K562 (cell line): ENCODE results near the gene ASS1. TPM values are rescaled to one million over a fixed set of nuclear protein-coding genes. Genes with fewer than 3 reads are reported as not detected.

Experiments
- ARID4B ChIP-seq: sonication (generic); formaldehyde crosslinking; IDR thresholded peaks from 2 replicates; pipeline ENCODE4 v1.8.0; 2022; ENCODE audit warnings: mild to moderate bottlenecking, missing genetic modification reagents
- DMBX1 ChIP-seq: fragments of 250-450 bp; sonication (Bioruptor Pico); IDR thresholded peaks from 2 replicates; pipeline ENCODE4 v1.8.0; 2022; ENCODE audit warnings: inconsistent platforms, mild to moderate bottlenecking, moderate library complexity, borderline replicate concordance
- EWSR1 ChIP-seq: fragments of 450-650 bp; IDR thresholded peaks from 2 replicates; pipeline ENCODE4 v1.6.1; 2018; ENCODE audit warnings: borderline replicate concordance, mild to moderate bottlenecking, low read depth, moderate library complexity; ENCODE audit not compliant: partially characterized antibody
- HBP1 ChIP-seq: fragments of 450-650 bp; formaldehyde crosslinking; IDR thresholded peaks from 2 replicates; pipeline ENCODE4 v1.4.0; 2022; ENCODE audit warnings: missing genetic modification characterization
- HOMEZ ChIP-seq: fragments of 250-450 bp; sonication (Bioruptor Pico); IDR thresholded peaks from 2 replicates; pipeline ENCODE4 v1.4.0; 2020; ENCODE audit warnings: mild to moderate bottlenecking, moderate library complexity
- KLF1 ChIP-seq: fragments of 450-650 bp; IDR thresholded peaks from 2 replicates; pipeline ENCODE4 v1.6.1; 2016; ENCODE audit warnings: missing genetic modification characterization, missing compliant biosample characterization
- LCOR ChIP-seq: sonication (generic); formaldehyde crosslinking; IDR thresholded peaks from 2 replicates; pipeline ENCODE4 v1.8.0; 2022; ENCODE audit warnings: mild to moderate bottlenecking, missing genetic modification reagents
- MYBL2 ChIP-seq, 2 experiments: fragments of 450-650 bp in 1 of 2; sonication (generic) in 1 of 2; formaldehyde crosslinking in 1 of 2; IDR thresholded peaks; 2 replicates each; pipeline versions ENCODE4 v1.6.1 to v1.8.1; 2017 to 2022; ENCODE audit warnings: borderline replicate concordance in 1 of 2, inconsistent platforms in 1 of 2, low read depth in 1 of 2, mild to moderate bottlenecking in 1 of 2, missing genetic modification reagents in 1 of 2, moderate library complexity in 1 of 2
- NR1H2 ChIP-seq: sonication (generic); formaldehyde crosslinking; IDR thresholded peaks from 2 replicates; pipeline ENCODE4 v1.4.0; 2020; ENCODE audit warnings: mild to moderate bottlenecking, missing genetic modification reagents
- PTRF ChIP-seq: fragments of 450-650 bp; IDR thresholded peaks from 2 replicates; pipeline ENCODE4 v1.6.1; 2016; ENCODE audit warnings: mild to moderate bottlenecking, missing genetic modification characterization, missing compliant biosample characterization
- TAF1 ChIP-seq: IDR thresholded peaks from 2 replicates; pipeline ENCODE4 v1.6.1; 2011; ENCODE audit warnings: mild to moderate bottlenecking, low read length, moderate library complexity; ENCODE audit not compliant: insufficient read depth, control insufficient read depth, severe bottlenecking; ENCODE audit errors: extremely low read depth
- TGIF2 ChIP-seq: sonication (generic); formaldehyde crosslinking; IDR thresholded peaks from 2 replicates; pipeline ENCODE4 v1.8.1; 2022; ENCODE audit warnings: mild to moderate bottlenecking, missing genetic modification reagents, moderate library complexity
- ZBTB34 ChIP-seq: fragments of 250-450 bp; sonication (Bioruptor Pico); IDR thresholded peaks from 2 replicates; pipeline ENCODE4 v1.8.0; 2021; ENCODE audit warnings: mild to moderate bottlenecking, moderate library complexity
- ZFP91 ChIP-seq: sonication (generic); formaldehyde crosslinking; IDR thresholded peaks from 2 replicates; pipeline ENCODE4 v1.8.0; 2022; ENCODE audit warnings: mild to moderate bottlenecking, missing genetic modification reagents
- ZKSCAN1 ChIP-seq: fragments of 150-350 bp; IDR thresholded peaks from 2 replicates; pipeline ENCODE4 v1.6.1; 2016; ENCODE audit warnings: low read depth, low read length
- polyA plus RNA-seq, 8 experiments: library from polyadenylated mRNA; depleted of rRNA in 4 of 8; stranded (reverse) in 5 of 8; unstranded in 3 of 8; fragments of >200 nt; fragmentation: Nextera tagmentation in 2 of 8; fragmentation: Illumina TruSeq in 1 of 8; extraction: Ambion mirVana in 2 of 8; extraction: Trizol in 1 of 8; gene quantifications; 2 replicates each; pipeline versions ENCODE4 v1.2.1 to v1.2.3, GENCODE V29; 2011 to 2014; ENCODE audit warnings: inconsistent platforms in 1 of 8, missing spikeins in 1 of 8
- total RNA-seq, 7 experiments: library from RNA; depleted of rRNA in 6 of 7; stranded (reverse); fragments of >200 nt in 6 of 7; fragmentation: Illumina TruSeq in 2 of 7; extraction: Trizol in 2 of 7; gene quantifications; 2 replicates each; pipeline versions ENCODE4 v1.2.1 to v1.2.3, GENCODE V29; 2011 to 2021; ENCODE audit warnings: low replicate concordance in 1 of 7

Gene ASS1
- total and polyA plus RNA-seq, 9 of the 15 experiments (the other 6 are each of a cell fraction or from before 2014, with no cell fraction given), result 1.5 to 5.7 (median 3.7) TPM

GRCh38 chr9:130537346-130538050, 92.7 kb downstream of the ASS1 start (continued):
- no peak for TF ChIP-seq HOMEZ
- TF ChIP-seq KLF1 (tag), result no peak
- no peak for TF ChIP-seq ZBTB34 (CRISPR knock-in tag)
- no peak for TF ChIP-seq PTRF (tag)
- TF ChIP-seq TGIF2 (CRISPR knock-in tag), result no peak
- no peak for TF ChIP-seq EWSR1
- TF ChIP-seq NR1H2 (CRISPR knock-in tag), result no peak
- TF ChIP-seq MYBL2 (IDR thresholded peaks at IDR 0.05; ENCODE audit: low read depth), result no peak
- no peak for TF ChIP-seq MYBL2 (CRISPR knock-in tag; IDR thresholded peaks at IDR 0.05; ENCODE audit: borderline replicate concordance)
- TF ChIP-seq ARID4B (CRISPR knock-in tag), result no peak
- peak; percentile 86 for TF ChIP-seq LCOR (CRISPR knock-in tag)
- TF ChIP-seq HBP1, result no peak; the same call in 1 of the 2 replicates
- peak; percentile 80 for TF ChIP-seq ZKSCAN1
- peak; percentile 92 for TF ChIP-seq DMBX1 (CRISPR knock-in tag)
- TF ChIP-seq TAF1, result peak; percentile 35
- TF ChIP-seq ZFP91, result no peak
